GM12892 (cell line): Measurements from ENCODE around the gene C1QB.
"Not testable (repeated sequence)": the region's sequence is repeated elsewhere in the genome, so short reads cannot be mapped to it uniquely, and the experiment has no call there.

Source experiments
- DNase-seq: peaks from one replicate; pipeline ENCODE4 v3.0.0; 2011; ENCODE audit not compliant: insufficient read length
- FAIRE-seq: peaks from 2 replicates; lab custom pipeline; 2011; peaks lifted over from hg19 to GRCh38; lab: Jason Lieb, UNC
- POLR2A ChIP-seq: IDR thresholded peaks from 2 replicates; pipeline ENCODE4 v1.6.1; 2011; ENCODE audit warnings: low read depth, low read length, control low read depth
- POLR2AphosphoS5 ChIP-seq: IDR thresholded peaks from 2 replicates; pipeline ENCODE4 v1.6.1; 2011; ENCODE audit warnings: low read depth, low read length, control low read depth
- TAF1 ChIP-seq: IDR thresholded peaks from 2 replicates; pipeline ENCODE4 v1.6.1; 2011; ENCODE audit warnings: low read depth, mild to moderate bottlenecking, control low read depth, low read length, borderline replicate concordance

The C1QB gene

GRCh38 chr1:22689505-22689904 lies 36.5 kb downstream of the C1QB start:
- no peak for TF ChIP-seq POLR2AphosphoS5
- TF ChIP-seq TAF1, result no peak
- no peak for DNase-seq
- FAIRE-seq, result no peak

GRCh38 chr1:22691031-22691753 lies 38.2 kb downstream of the C1QB start:
- TF ChIP-seq POLR2A, result no peak
- no peak for FAIRE-seq
- DNase-seq, result no peak

- TF ChIP-seq POLR2A, result no peak
- TF ChIP-seq TAF1, result no peak
- TF ChIP-seq POLR2AphosphoS5, result no peak
- DNase-seq (no peak), FAIRE-seq (no peak)
These were observed 41.1 kb downstream of the C1QB start for GRCh38 chr1:22694172-22694571.

- DNase-seq, result no peak
- no peak for TF ChIP-seq TAF1
- no peak for TF ChIP-seq POLR2AphosphoS5
- TF ChIP-seq POLR2A, result no peak
- no peak for FAIRE-seq
These were observed 43.6 kb downstream of the C1QB start for GRCh38 chr1:22696610-22697009.

GRCh38 chr1:22697980-22698379 lies 44.9 kb downstream of the C1QB start:
- DNase-seq (no peak), FAIRE-seq (no peak)
- no peak for TF ChIP-seq TAF1
- no peak for TF ChIP-seq POLR2A

GRCh38 chr1:22699681-22700520 lies 46.9 kb downstream of the C1QB start:
- FAIRE-seq (no peak), DNase-seq (no peak)
- TF ChIP-seq POLR2AphosphoS5, result no peak
- TF ChIP-seq TAF1, result no peak
- TF ChIP-seq POLR2A, result no peak

- no peak for TF ChIP-seq TAF1
- TF ChIP-seq POLR2AphosphoS5, result no peak
- no peak for TF ChIP-seq POLR2A
- FAIRE-seq, result no peak
- no peak for DNase-seq
These were observed 49.5 kb downstream of the C1QB start for GRCh38 chr1:22702296-22703085.

GRCh38 chr1:22704440-22705067 lies 51.5 kb downstream of the C1QB start:
- TF ChIP-seq TAF1, result no peak
- no peak for TF ChIP-seq POLR2A
- TF ChIP-seq POLR2AphosphoS5, result no peak
- DNase-seq, result peak; percentile 63
- FAIRE-seq, result peak; percentile 91

GRCh38 chr1:22705586-22705985 lies 52.5 kb downstream of the C1QB start:
- TF ChIP-seq POLR2AphosphoS5, result no peak
- no peak for TF ChIP-seq POLR2A
- no peak for TF ChIP-seq TAF1
- DNase-seq (no peak), FAIRE-seq (no peak)

- FAIRE-seq, DNase-seq: not testable (repeated sequence)
These were observed 53.1 kb downstream of the C1QB start for GRCh38 chr1:22706100-22706499.

- DNase-seq (no peak), FAIRE-seq (no peak)
- no peak for TF ChIP-seq POLR2A
- TF ChIP-seq POLR2AphosphoS5, result no peak
- no peak for TF ChIP-seq TAF1
These were observed 55.7 kb downstream of the C1QB start for GRCh38 chr1:22708777-22709176.
